ENCODE measurements around the gene CMIP.

Gene CMIP

GRCh38 chr16:81442220-81442915 lies 2.2 kb upstream of the CMIP start:
- H3K27ac ChIP-seq (ENCODE audit: insufficient read depth in 1 of 2, low read depth in 1 of 2, low read length in 2 of 2, poor library complexity in 1 of 2, severe bottlenecking in 2 of 2): no peak overlapping the region
- no peaks in the 10 kb centered on the region for H3K36me3 ChIP-seq (ENCODE audit: control insufficient read depth in 4 of 4, insufficient read depth in 4 of 4, low read length in 3 of 4)
- H3K4me3 ChIP-seq (ENCODE audit: control insufficient read depth in 1 of 7, extremely low read depth in 1 of 7, insufficient read depth in 4 of 7, low read depth in 2 of 7, low read length in 6 of 7): no peak overlapping the region
- no peaks in the 10 kb centered on the region for H3K9me3 ChIP-seq (ENCODE audit: control extremely low read depth in 1 of 5, control insufficient read depth in 4 of 5, insufficient read depth in 2 of 5, low read depth in 1 of 5, low read length in 4 of 5)
- ChIA-PET CTCF (interaction anchor here (0.7 to 1.5 kb wide), 5 partner anchors 8 to 255 kb away, joined by 3 to 5 read pairs (median 3); no protein-coding TSS in a partner anchor), POLR2A (no interaction called here)
- no peak for DNase-seq
- 84% methylated on average over 7 of the region's 7 CpGs for WGBS (ENCODE audit: insufficient coverage)
- H3K4me1 ChIP-seq (ENCODE audit: control extremely low read depth in 1 of 4, control insufficient read depth in 4 of 4, insufficient read depth in 4 of 4, low read length in 3 of 4): peaks cover 0 to 34% (median 24%) of the 10 kb centered on the region in 4 experiments
- H3K27me3 ChIP-seq (replicated peaks in 2 of 5; ENCODE audit: control insufficient read depth in 4 of 5, insufficient read depth in 5 of 5, low read length in 4 of 5): peaks cover 0 to 2% (median 0%) of the 10 kb centered on the region in 5 experiments

- Histone ChIP-seq H3K36me3 (ENCODE audit: control insufficient read depth in 4 of 4, insufficient read depth in 4 of 4, low read length in 3 of 4) (no peaks in the 10 kb centered on the region), H3K9me3 (ENCODE audit: control extremely low read depth in 1 of 5, control insufficient read depth in 4 of 5, insufficient read depth in 2 of 5, low read depth in 1 of 5, low read length in 4 of 5) (no peaks in the 10 kb centered on the region), H3K27ac (ENCODE audit: insufficient read depth in 1 of 2, low read depth in 1 of 2, low read length in 2 of 2, poor library complexity in 1 of 2, severe bottlenecking in 2 of 2) (no peak overlapping the region), H3K27me3 (replicated peaks in 2 of 5; ENCODE audit: control insufficient read depth in 4 of 5, insufficient read depth in 5 of 5, low read length in 4 of 5) (peaks cover 0 to 2% (median 0%) of the 10 kb centered on the region in 5 experiments), H3K4me3 (ENCODE audit: control insufficient read depth in 1 of 7, extremely low read depth in 1 of 7, insufficient read depth in 4 of 7, low read depth in 2 of 7, low read length in 6 of 7) (no peak overlapping the region), H3K4me1 (ENCODE audit: control extremely low read depth in 1 of 4, control insufficient read depth in 4 of 4, insufficient read depth in 4 of 4, low read length in 3 of 4) (peaks cover 0 to 39% (median 28%) of the 10 kb centered on the region in 4 experiments)
- ChIA-PET POLR2A (interaction anchor here (0.9 kb wide), 1 partner anchor 55 kb away, joined by 3 read pairs; no protein-coding TSS in a partner anchor), CTCF (interaction anchor here (0.6 to 1.5 kb wide), 7 partner anchors 8 to 254 kb away, joined by 3 to 5 read pairs (median 3); no protein-coding TSS in a partner anchor)
- DNase-seq: no peak
- 89% methylated on average over 6 of the region's 8 CpGs for WGBS (ENCODE audit: insufficient coverage)
Observed at GRCh38 chr16:81442916-81443687, 1.5 kb upstream of the CMIP start.

GRCh38 chr16:81443688-81444447 lies 740 bp upstream of the CMIP start:
- no peaks in the 10 kb centered on the region for H3K36me3 ChIP-seq (ENCODE audit: control insufficient read depth in 4 of 4, insufficient read depth in 4 of 4, low read length in 3 of 4)
- H3K27me3 ChIP-seq (replicated peaks in 2 of 5; ENCODE audit: control insufficient read depth in 4 of 5, insufficient read depth in 5 of 5, low read length in 4 of 5): peaks cover 0 to 2% (median 0%) of the 10 kb centered on the region in 5 experiments
- no peaks in the 10 kb centered on the region for H3K9me3 ChIP-seq (ENCODE audit: control extremely low read depth in 1 of 5, control insufficient read depth in 4 of 5, insufficient read depth in 2 of 5, low read depth in 1 of 5, low read length in 4 of 5)
- H3K27ac ChIP-seq (ENCODE audit: insufficient read depth in 1 of 2, low read depth in 1 of 2, low read length in 2 of 2, poor library complexity in 1 of 2, severe bottlenecking in 2 of 2): no peak overlapping the region
- peaks cover 0 to 42% (median 35%) of the 10 kb centered on the region in 4 experiments for H3K4me1 ChIP-seq (ENCODE audit: control extremely low read depth in 1 of 4, control insufficient read depth in 4 of 4, insufficient read depth in 4 of 4, low read length in 3 of 4)
- POLR2A ChIA-PET: interaction anchor here (0.9 kb wide), 1 partner anchor 54 kb away, joined by 3 read pairs; no protein-coding TSS in a partner anchor
- no peak for DNase-seq
- peak overlapping the region; percentile 34 to 88 (median 52) for H3K4me3 ChIP-seq (ENCODE audit: control insufficient read depth in 1 of 7, extremely low read depth in 1 of 7, insufficient read depth in 4 of 7, low read depth in 2 of 7, low read length in 6 of 7)
- WGBS (ENCODE audit: insufficient coverage): 30% methylated on average over 22 of the region's 36 CpGs
- CTCF ChIA-PET: interaction anchor here (0.6 to 1.5 kb wide), 6 partner anchors 9 to 254 kb away, joined by 3 to 5 read pairs (median 3); no protein-coding TSS in a partner anchor

GRCh38 chr16:81445143-81445961 lies 744 bp downstream of the CMIP start:
- CTCF ChIA-PET: interaction anchor here (1.6 kb wide), 2 partner anchors 16 to 36 kb away, joined by 5 to 6 read pairs; no protein-coding TSS in a partner anchor
- POLR2A ChIA-PET: no interaction called here

GRCh38 chr16:81445966-81446906 lies 1.6 kb downstream of the CMIP start:
- ChIA-PET POLR2A (no interaction called here), CTCF (interaction anchor here (0.6 to 1.6 kb wide), 4 partner anchors 17 to 195 kb away, joined by 3 to 6 read pairs (median 4); no protein-coding TSS in a partner anchor)
- H3K27ac ChIP-seq (ENCODE audit: insufficient read depth in 1 of 2, low read depth in 1 of 2, low read length in 2 of 2, poor library complexity in 1 of 2, severe bottlenecking in 2 of 2): peak overlapping the region; percentile 53 to 83
- WGBS (ENCODE audit: insufficient coverage): 6% methylated on average over 13 of the region's 23 CpGs
- no peaks in the 10 kb centered on the region for H3K36me3 ChIP-seq (ENCODE audit: control insufficient read depth in 4 of 4, insufficient read depth in 4 of 4, low read length in 3 of 4)
- H3K4me1 ChIP-seq (ENCODE audit: control extremely low read depth in 1 of 4, control insufficient read depth in 4 of 4, insufficient read depth in 4 of 4, low read length in 3 of 4): peaks cover 2 to 44% (median 38%) of the 10 kb centered on the region in 4 experiments
- H3K27me3 ChIP-seq (replicated peaks in 2 of 5; ENCODE audit: control insufficient read depth in 4 of 5, insufficient read depth in 5 of 5, low read length in 4 of 5): peaks cover 0 to 2% (median 0%) of the 10 kb centered on the region in 5 experiments
- peak overlapping the region; percentile 39 to 92 (median 81) for H3K4me3 ChIP-seq (ENCODE audit: control insufficient read depth in 1 of 7, extremely low read depth in 1 of 7, insufficient read depth in 4 of 7, low read depth in 2 of 7, low read length in 6 of 7)
- H3K9me3 ChIP-seq (ENCODE audit: control extremely low read depth in 1 of 5, control insufficient read depth in 4 of 5, insufficient read depth in 2 of 5, low read depth in 1 of 5, low read length in 4 of 5): no peaks in the 10 kb centered on the region
- DNase-seq: peak in 2 of 3 donors; percentile 56 to 64

More at GRCh38 chr16:81445143-81445961, 744 bp downstream of the CMIP start:
- no peaks in the 10 kb centered on the region for H3K36me3 ChIP-seq (ENCODE audit: control insufficient read depth in 4 of 4, insufficient read depth in 4 of 4, low read length in 3 of 4)
- H3K27ac ChIP-seq (ENCODE audit: insufficient read depth in 1 of 2, low read depth in 1 of 2, low read length in 2 of 2, poor library complexity in 1 of 2, severe bottlenecking in 2 of 2): peak overlapping the region; percentile 53 to 83
- H3K27me3 ChIP-seq (replicated peaks in 2 of 5; ENCODE audit: control insufficient read depth in 4 of 5, insufficient read depth in 5 of 5, low read length in 4 of 5): peaks cover 0 to 2% (median 0%) of the 10 kb centered on the region in 5 experiments
- H3K4me3 ChIP-seq (ENCODE audit: control insufficient read depth in 1 of 7, extremely low read depth in 1 of 7, insufficient read depth in 4 of 7, low read depth in 2 of 7, low read length in 6 of 7): peak overlapping the region; percentile 78 to 92 (median 81)
- H3K9me3 ChIP-seq (ENCODE audit: control extremely low read depth in 1 of 5, control insufficient read depth in 4 of 5, insufficient read depth in 2 of 5, low read depth in 1 of 5, low read length in 4 of 5): no peaks in the 10 kb centered on the region
- DNase-seq: peak in 2 of 3 donors; percentile 50 to 65
- H3K4me1 ChIP-seq (ENCODE audit: control extremely low read depth in 1 of 4, control insufficient read depth in 4 of 4, insufficient read depth in 4 of 4, low read length in 3 of 4): peaks cover 0 to 43% (median 38%) of the 10 kb centered on the region in 4 experiments
- whole genome bisulfite sequencing (ENCODE audit: insufficient coverage): under 1% methylated on average over 43 of the region's 62 CpGs

Measured in common myeloid progenitor, CD34-positive (primary cell).